Measurements from ENCODE around the gene C10orf67. TPM values are rescaled to one million over a fixed set of nuclear protein-coding genes. Genes with fewer than 3 reads are reported as not detected.
"Not testable (repeated sequence)": the region's sequence is repeated elsewhere in the genome, so short reads cannot be mapped to it uniquely, and the experiment has no call there.

C10orf67 gene
- total RNA-seq, 1 donor from 2014 or later = not detected

DNA sequence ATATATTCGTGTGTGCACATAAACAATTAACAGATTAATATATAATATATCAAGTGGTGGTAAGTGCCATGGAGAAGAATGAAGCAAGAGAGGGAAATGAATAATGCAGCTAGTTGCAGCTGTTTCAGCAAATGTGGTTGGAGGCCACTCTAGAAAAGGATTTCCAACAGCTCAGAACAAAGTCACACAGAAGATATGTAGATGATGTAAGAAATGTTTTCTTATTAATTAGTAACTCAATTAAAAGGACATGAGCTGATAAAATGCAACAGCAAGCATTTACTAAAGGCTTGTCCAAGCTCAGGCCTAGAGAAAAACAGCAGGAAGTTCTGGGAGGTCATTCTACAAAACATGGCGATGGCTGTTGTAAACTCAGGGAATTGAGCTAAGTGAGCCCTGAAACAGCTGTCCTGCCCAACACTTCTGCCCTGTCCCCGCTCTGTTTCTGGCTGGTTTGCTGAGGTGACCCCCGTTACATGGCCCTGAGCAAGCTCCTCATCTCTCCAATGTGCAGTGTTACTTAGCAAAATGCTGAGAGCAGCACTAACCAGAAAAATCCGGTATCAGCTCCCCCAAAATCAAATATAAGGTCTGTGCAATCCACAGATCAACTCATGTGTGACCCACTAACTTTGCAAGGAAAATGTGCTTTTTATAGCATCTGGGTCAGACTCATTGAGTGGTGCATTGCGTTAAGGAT lies 23.4 kb upstream of the C10orf67 start:
- Mint-ChIP-seq H3K9me3 (ENCODE audit: low read depth) (peaks cover 3% of the 10 kb centered on the region), H3K27ac (no peak overlapping the region), H3K4me1 (ENCODE audit: low read depth) (no peaks in the 10 kb centered on the region), H3K27me3 (peaks cover 8% of the 10 kb centered on the region), H3K4me3 (ENCODE audit: low read depth) (no peak overlapping the region), H3K36me3 (ENCODE audit: insufficient read depth) (no peaks in the 10 kb centered on the region)
- TF ChIP-seq, protein P1, sequence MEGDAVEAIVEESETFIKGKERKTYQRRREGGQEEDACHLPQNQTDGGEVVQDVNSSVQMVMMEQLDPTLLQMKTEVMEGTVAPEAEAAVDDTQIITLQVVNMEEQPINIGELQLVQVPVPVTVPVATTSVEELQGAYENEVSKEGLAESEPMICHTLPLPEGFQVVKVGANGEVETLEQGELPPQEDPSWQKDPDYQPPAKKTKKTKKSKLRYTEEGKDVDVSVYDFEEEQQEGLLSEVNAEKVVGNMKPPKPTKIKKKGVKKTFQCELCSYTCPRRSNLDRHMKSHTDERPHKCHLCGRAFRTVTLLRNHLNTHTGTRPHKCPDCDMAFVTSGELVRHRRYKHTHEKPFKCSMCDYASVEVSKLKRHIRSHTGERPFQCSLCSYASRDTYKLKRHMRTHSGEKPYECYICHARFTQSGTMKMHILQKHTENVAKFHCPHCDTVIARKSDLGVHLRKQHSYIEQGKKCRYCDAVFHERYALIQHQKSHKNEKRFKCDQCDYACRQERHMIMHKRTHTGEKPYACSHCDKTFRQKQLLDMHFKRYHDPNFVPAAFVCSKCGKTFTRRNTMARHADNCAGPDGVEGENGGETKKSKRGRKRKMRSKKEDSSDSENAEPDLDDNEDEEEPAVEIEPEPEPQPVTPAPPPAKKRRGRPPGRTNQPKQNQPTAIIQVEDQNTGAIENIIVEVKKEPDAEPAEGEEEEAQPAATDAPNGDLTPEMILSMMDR (IDR thresholded peaks at IDR 0.05; ENCODE audit: unreplicated experiment) = no peak
- no peak for DNase-seq (ENCODE audit: low spot score, unreplicated experiment)

DNA sequence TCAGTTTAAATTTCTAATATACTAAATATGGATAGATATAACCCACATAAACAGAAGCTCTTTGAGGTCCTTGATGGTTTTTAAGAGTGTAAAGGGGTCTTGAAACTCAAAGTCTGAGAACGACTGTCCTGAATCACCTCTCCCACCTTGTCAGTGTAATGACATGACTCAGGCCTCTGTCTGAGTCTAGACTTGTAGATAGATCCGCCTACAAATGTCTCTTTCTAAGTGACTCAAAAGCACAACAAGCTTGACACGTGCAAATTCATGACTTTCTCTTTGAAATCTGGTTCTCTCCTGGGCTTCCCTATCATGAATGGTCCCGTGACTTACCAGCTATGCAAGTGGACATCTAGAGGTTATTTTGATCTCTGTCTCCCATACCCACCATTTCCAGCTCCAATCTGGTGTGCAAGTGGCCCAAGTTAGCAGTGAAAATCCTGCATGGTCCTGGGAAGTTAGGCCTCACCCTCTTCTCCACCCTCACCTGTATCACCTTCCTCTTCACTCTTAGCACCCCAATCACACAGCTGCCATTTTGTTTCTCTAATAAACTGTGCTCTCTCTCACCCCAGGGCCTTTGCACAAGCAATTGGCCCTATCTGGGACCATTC lies 20.9 kb upstream of the C10orf67 start:
- not testable (repeated sequence) for H3K36me3 Mint-ChIP-seq (ENCODE audit: insufficient read depth); H3K9me3 Mint-ChIP-seq (ENCODE audit: low read depth); H3K4me1 Mint-ChIP-seq (ENCODE audit: low read depth); DNase-seq (ENCODE audit: low spot score, unreplicated experiment); H3K27ac Mint-ChIP-seq; H3K4me3 Mint-ChIP-seq (ENCODE audit: low read depth)
- H3K27me3 Mint-ChIP-seq = peaks cover 14% of the 10 kb centered on the region

DNA sequence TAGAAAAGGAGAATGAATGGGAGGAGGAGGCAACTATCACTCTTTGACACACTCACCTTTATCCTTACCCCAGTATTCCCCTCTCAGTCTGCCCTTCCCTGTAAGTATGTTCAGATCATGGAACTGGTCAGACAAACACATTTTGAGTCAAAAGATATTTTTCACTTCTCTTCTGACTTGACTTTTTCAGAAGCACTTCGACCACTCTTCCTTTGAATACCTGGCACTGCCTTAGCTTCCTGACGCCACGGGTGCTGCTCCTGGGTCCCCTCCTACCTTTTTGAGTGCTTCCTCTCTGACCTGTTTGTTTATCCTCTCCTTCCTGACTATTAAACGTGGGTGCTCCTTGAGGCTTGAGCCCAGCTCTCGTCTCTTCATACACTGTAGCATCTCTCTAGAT lies 19.8 kb upstream of the C10orf67 start:
- Mint-ChIP-seq H3K4me3 (ENCODE audit: low read depth) (no peak overlapping the region), H3K9me3 (ENCODE audit: low read depth) (peaks cover 3% of the 10 kb centered on the region), H3K27ac (no peak overlapping the region), H3K36me3 (ENCODE audit: insufficient read depth) (no peaks in the 10 kb centered on the region), H3K27me3 (peaks cover 14% of the 10 kb centered on the region), H3K4me1 (ENCODE audit: low read depth) (no peaks in the 10 kb centered on the region)
- no peak for DNase-seq (ENCODE audit: low spot score, unreplicated experiment)
- TF ChIP-seq, protein P1 (IDR thresholded peaks at IDR 0.05; ENCODE audit: unreplicated experiment) = no peak

DNA sequence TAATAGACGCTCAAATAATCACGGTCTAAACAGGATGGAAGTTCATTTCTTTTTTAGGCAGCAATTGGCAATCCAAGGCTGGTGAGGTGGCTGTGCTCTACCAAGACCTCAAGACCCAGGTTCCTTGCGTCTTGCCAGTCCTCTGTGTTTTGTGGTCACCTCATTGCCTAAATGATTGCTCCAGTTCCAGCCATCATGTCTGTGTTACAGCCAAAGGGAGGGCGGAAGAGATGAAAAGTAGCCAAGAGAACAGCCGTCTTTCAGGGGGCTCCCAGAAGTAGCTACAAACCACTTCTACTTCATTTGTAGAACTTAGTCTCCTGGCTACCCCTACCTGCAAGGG lies 19.2 kb upstream of the C10orf67 start:
- DNase-seq (ENCODE audit: low spot score, unreplicated experiment) = no peak
- Mint-ChIP-seq H3K36me3 (ENCODE audit: insufficient read depth) (no peaks in the 10 kb centered on the region), H3K4me1 (ENCODE audit: low read depth) (no peaks in the 10 kb centered on the region), H3K4me3 (ENCODE audit: low read depth) (no peak overlapping the region), H3K9me3 (ENCODE audit: low read depth) (peaks cover 3% of the 10 kb centered on the region), H3K27ac (no peak overlapping the region), H3K27me3 (peaks cover 14% of the 10 kb centered on the region)
- TF ChIP-seq, protein P1 (IDR thresholded peaks at IDR 0.05; ENCODE audit: unreplicated experiment) = no peak

DNA sequence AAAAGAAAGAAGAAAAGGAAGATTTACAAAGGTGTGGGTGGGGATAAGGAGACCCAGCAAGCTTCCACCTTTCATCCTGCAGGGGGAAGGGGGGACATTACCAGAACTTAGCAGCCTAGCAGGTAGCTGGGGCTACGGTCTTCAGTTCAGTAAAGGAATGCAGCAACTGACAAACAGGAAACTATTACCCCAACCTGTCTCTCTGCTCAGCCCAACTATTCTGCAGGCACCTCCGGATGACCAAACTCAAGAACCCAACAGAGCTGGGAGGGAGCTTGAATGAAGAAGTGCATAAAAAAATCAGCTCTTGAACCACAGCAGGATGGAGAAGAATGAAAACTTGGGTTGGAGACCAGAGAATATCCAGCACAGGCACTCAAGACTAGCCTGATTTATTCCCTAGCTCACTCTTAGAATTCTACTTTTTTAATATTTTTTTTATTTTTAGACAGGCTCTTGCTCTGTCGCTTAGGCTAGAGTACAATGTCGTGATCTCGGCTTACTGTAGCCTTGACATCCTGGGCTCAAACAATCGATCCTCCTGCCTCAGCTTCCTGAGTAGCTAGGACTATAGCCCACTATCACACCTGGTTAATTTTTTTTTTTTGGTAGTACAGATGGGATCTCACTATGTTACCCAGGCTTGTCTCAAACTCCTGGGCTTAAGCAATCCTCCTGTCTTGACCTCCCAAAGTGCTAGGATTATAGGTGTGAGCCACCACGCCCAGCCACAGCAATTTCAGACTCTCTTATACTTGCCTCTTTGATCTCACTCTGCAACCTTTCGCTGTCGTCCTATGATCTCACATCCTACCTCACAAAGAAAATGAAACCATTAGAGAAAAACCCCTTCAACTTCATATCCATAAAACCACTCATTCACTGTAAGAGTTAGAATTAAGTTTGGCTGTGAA lies 18.5 kb upstream of the C10orf67 start:
- Mint-ChIP-seq H3K36me3 (ENCODE audit: insufficient read depth) (no peaks in the 10 kb centered on the region), H3K27me3 (peaks cover 14% of the 10 kb centered on the region), H3K27ac (no peak overlapping the region), H3K4me3 (ENCODE audit: low read depth) (no peak overlapping the region), H3K4me1 (ENCODE audit: low read depth) (no peaks in the 10 kb centered on the region), H3K9me3 (ENCODE audit: low read depth) (peaks cover 3% of the 10 kb centered on the region)
- no peak for DNase-seq (ENCODE audit: low spot score, unreplicated experiment)
- TF ChIP-seq, protein P1 (IDR thresholded peaks at IDR 0.05; ENCODE audit: unreplicated experiment) = no peak
